NCI-H345 treated with DMSO at 0.1 percent for 48 hours (cell line): ENCODE results near the gene CHRND.
"Not testable (repeated sequence)": the region's sequence is repeated elsewhere in the genome, so short reads cannot be mapped to it uniquely, and the experiment has no call there.

Source experiments
- DNase-seq: peaks from one replicate; lab custom pipeline; 2025; ENCODE audit not compliant: unreplicated experiment; lab: John Stamatoyannopoulos, UW

Gene CHRND

GRCh38 chr2:232570481-232570880, 44.5 kb downstream of the CHRND start:
- DNase-seq = not testable (repeated sequence)

- no peak for DNase-seq
Measured at GRCh38 chr2:232571026-232571474, 45.1 kb downstream of the CHRND start.

- no peak for DNase-seq
Measured at GRCh38 chr2:232573042-232573441, 47.1 kb downstream of the CHRND start.

- no peak for DNase-seq
Measured at GRCh38 chr2:232573771-232574435, 47.9 kb downstream of the CHRND start.

GRCh38 chr2:232574674-232575403, 48.9 kb downstream of the CHRND start:
- DNase-seq = no peak

GRCh38 chr2:232575404-232575746, 49.4 kb downstream of the CHRND start:
- DNase-seq = no peak

GRCh38 chr2:232576995-232577394, 51.0 kb downstream of the CHRND start:
- no peak for DNase-seq

GRCh38 chr2:232577841-232578240, 51.9 kb downstream of the CHRND start:
- no peak for DNase-seq

GRCh38 chr2:232578626-232579025, 52.7 kb downstream of the CHRND start:
- no peak for DNase-seq

GRCh38 chr2:232580648-232580981, 54.7 kb downstream of the CHRND start:
- DNase-seq = no peak

GRCh38 chr2:232581725-232582124, 55.8 kb downstream of the CHRND start:
- no peak for DNase-seq

GRCh38 chr2:232584238-232584637, 58.3 kb downstream of the CHRND start:
- DNase-seq = no peak
